Astrocyte (in vitro differentiated cells and primary cell): ENCODE results near the gene POU5F2. TPM values are rescaled to one million over a fixed set of nuclear protein-coding genes. Genes with fewer than 3 reads are reported as not detected.

Experiments used
- DNase-seq: peaks from one replicate; pipeline ENCODE4 v3.0.0-alpha.2; 2010; ENCODE audit warnings: low read depth
- FAIRE-seq: peaks from 2 replicates; lab custom pipeline; 2011; peaks lifted over from hg19 to GRCh38; lab: Jason Lieb, UNC
- H2AFZ ChIP-seq: 2 replicates; pipeline ENCODE4 v1.6.0; 2012; ENCODE audit warnings: low read depth, low read length, inconsistent platforms
- H3K27ac ChIP-seq: 2 replicates; pipeline ENCODE4 v1.5.1; 2011; ENCODE audit warnings: low read depth, low read length, inconsistent platforms
- H3K27me3 ChIP-seq: 2 replicates; pipeline ENCODE4 v1.6.0; 2011; ENCODE audit warnings: low read length, inconsistent platforms; ENCODE audit not compliant: insufficient read depth
- H3K36me3 ChIP-seq: 2 replicates; pipeline ENCODE4 v1.5.1; 2011; ENCODE audit warnings: low read length, inconsistent platforms; ENCODE audit not compliant: insufficient read depth
- H3K4me1 ChIP-seq: 2 replicates; pipeline ENCODE4 v1.5.1; 2011; ENCODE audit warnings: low read length, inconsistent platforms; ENCODE audit not compliant: insufficient read depth
- H3K4me2 ChIP-seq: 2 replicates; pipeline ENCODE4 v1.6.0; 2012; ENCODE audit warnings: low read length, inconsistent platforms
- H3K4me3 ChIP-seq: 2 replicates; pipeline ENCODE4 v1.5.1; 2011; ENCODE audit warnings: low read depth, mild to moderate bottlenecking, low read length, inconsistent platforms; ENCODE audit not compliant: insufficient read depth
- H3K79me2 ChIP-seq: 2 replicates; pipeline ENCODE4 v1.6.0; 2012; ENCODE audit warnings: mild to moderate bottlenecking, low read length, inconsistent platforms; ENCODE audit not compliant: insufficient read depth
- H3K9ac ChIP-seq: 2 replicates; pipeline ENCODE4 v1.6.0; 2012; ENCODE audit warnings: mild to moderate bottlenecking, low read length, inconsistent platforms
- H3K9me3 ChIP-seq: 2 replicates; pipeline ENCODE4 v1.5.1; 2012; ENCODE audit warnings: low read depth, mild to moderate bottlenecking, low read length, inconsistent platforms; ENCODE audit not compliant: insufficient read depth
- H4K20me1 ChIP-seq: 2 replicates; pipeline ENCODE4 v1.6.0; 2012; ENCODE audit warnings: low read length, inconsistent platforms; ENCODE audit not compliant: insufficient read depth
- H3K27ac Mint-ChIP-seq: one replicate; pipeline ENCODE4 v1.8.0; 2021; ENCODE audit warnings: mild to moderate bottlenecking, mixed read lengths; ENCODE audit not compliant: unreplicated experiment
- H3K27me3 Mint-ChIP-seq: one replicate; pipeline ENCODE4 v1.8.0; 2021; ENCODE audit warnings: low read depth, mixed read lengths; ENCODE audit not compliant: unreplicated experiment
- H3K36me3 Mint-ChIP-seq: one replicate; pipeline ENCODE4 v1.8.0; 2021; ENCODE audit warnings: low read depth, mixed read lengths; ENCODE audit not compliant: unreplicated experiment
- H3K4me1 Mint-ChIP-seq: one replicate; pipeline ENCODE4 v1.8.0; 2021; ENCODE audit warnings: low read depth, mixed read lengths; ENCODE audit not compliant: unreplicated experiment
- H3K4me3 Mint-ChIP-seq: one replicate; pipeline ENCODE4 v1.8.0; 2021; ENCODE audit warnings: mild to moderate bottlenecking, moderate library complexity, mixed read lengths; ENCODE audit not compliant: unreplicated experiment
- H3K9me3 Mint-ChIP-seq: one replicate; pipeline ENCODE4 v1.8.0; 2021; ENCODE audit warnings: mild to moderate bottlenecking, mixed read lengths; ENCODE audit not compliant: unreplicated experiment
- CTCF ChIP-seq: IDR thresholded peaks from 2 replicates; pipeline ENCODE4 v1.5.1; 2011; ENCODE audit warnings: low read depth, mild to moderate bottlenecking, inconsistent platforms, low read length, moderate library complexity; ENCODE audit not compliant: insufficient read depth
- EZH2 ChIP-seq: IDR thresholded peaks from 2 replicates; pipeline ENCODE4 v1.6.1; 2012; ENCODE audit warnings: mild to moderate bottlenecking, low read length, inconsistent platforms; ENCODE audit not compliant: insufficient read depth
- total RNA-seq: library from RNA; stranded (reverse); gene quantifications from 2 replicates; pipeline ENCODE4 v1.2.1, GENCODE V29; 2021

POU5F2 gene
- total RNA-seq, 1 donor from 2014 or later = 0.54 TPM

- no peak overlapping the region for H3K4me3 ChIP-seq
- Mint-ChIP-seq H3K9me3 (peaks cover 19% of the 10 kb centered on the region), H3K27me3 (no peaks in the 10 kb centered on the region), H3K27ac (no peak overlapping the region), H3K4me3 (no peak overlapping the region), H3K36me3 (peaks cover 6% of the 10 kb centered on the region), H3K4me1 (peaks cover 5% of the 10 kb centered on the region)
- H3K36me3 ChIP-seq = no peaks in the 10 kb centered on the region
- H3K27me3 ChIP-seq = no peaks in the 10 kb centered on the region
- H3K9me3 ChIP-seq = no peaks in the 10 kb centered on the region
- FAIRE-seq = no peak
- no peak overlapping the region for H2AFZ ChIP-seq
- TF ChIP-seq EZH2 (no peak), CTCF (no peak)
- H3K4me1 ChIP-seq = no peaks in the 10 kb centered on the region
- no peaks in the 10 kb centered on the region for H4K20me1 ChIP-seq
- H3K27ac ChIP-seq = no peak overlapping the region
- no peaks in the 10 kb centered on the region for H3K79me2 ChIP-seq
- H3K4me2 ChIP-seq = no peak overlapping the region
- no peak overlapping the region for H3K9ac ChIP-seq
- no peak for DNase-seq
Measured at GRCh38 chr5:93755716-93756115, 14.3 kb upstream of the POU5F2 start.

- Histone ChIP-seq H2AFZ (no peak overlapping the region), H3K9me3 (no peaks in the 10 kb centered on the region), H3K4me1 (peaks cover 4% of the 10 kb centered on the region), H3K27me3 (no peaks in the 10 kb centered on the region), H3K27ac (no peak overlapping the region), H3K79me2 (no peaks in the 10 kb centered on the region), H3K4me2 (no peak overlapping the region), H3K4me3 (no peak overlapping the region), H3K36me3 (no peaks in the 10 kb centered on the region), H3K9ac (no peak overlapping the region), H4K20me1 (no peaks in the 10 kb centered on the region)
- Mint-ChIP-seq H3K36me3 (no peaks in the 10 kb centered on the region), H3K27ac (no peak overlapping the region), H3K9me3 (no peaks in the 10 kb centered on the region), H3K4me3 (no peak overlapping the region), H3K4me1 (peaks cover 11% of the 10 kb centered on the region), H3K27me3 (no peaks in the 10 kb centered on the region)
- no peak for FAIRE-seq
- TF ChIP-seq EZH2 (no peak), CTCF (no peak)
- DNase-seq = no peak
Measured at GRCh38 chr5:93748875-93749397, 7.5 kb upstream of the POU5F2 start.

- Histone ChIP-seq H3K27ac (peak overlapping the region; percentile 8), H2AFZ (no peak overlapping the region), H3K27me3 (no peaks in the 10 kb centered on the region), H3K4me2 (no peak overlapping the region), H3K36me3 (no peaks in the 10 kb centered on the region), H3K79me2 (no peaks in the 10 kb centered on the region), H3K4me1 (peaks cover 4% of the 10 kb centered on the region), H3K9ac (no peak overlapping the region), H4K20me1 (no peaks in the 10 kb centered on the region), H3K9me3 (no peaks in the 10 kb centered on the region), H3K4me3 (no peak overlapping the region)
- Mint-ChIP-seq H3K27ac (peak overlapping the region; percentile 56), H3K36me3 (no peaks in the 10 kb centered on the region), H3K4me3 (no peak overlapping the region), H3K9me3 (no peaks in the 10 kb centered on the region), H3K4me1 (peaks cover 7% of the 10 kb centered on the region), H3K27me3 (no peaks in the 10 kb centered on the region)
- FAIRE-seq (no peak), DNase-seq (peak; percentile 51)
- no peak for TF ChIP-seq CTCF
- TF ChIP-seq EZH2 = no peak
Measured at GRCh38 chr5:93746406-93747056, 5.1 kb upstream of the POU5F2 start.
